Astrocyte (in vitro differentiated cells and primary cell): Measurements from ENCODE around the gene RAB31. TPM values are rescaled to one million over a fixed set of nuclear protein-coding genes. Genes with fewer than 3 reads are reported as not detected.

Experiments used
- DNase-seq: peaks from one replicate; pipeline ENCODE4 v3.0.0-alpha.2; 2010; ENCODE audit warnings: low read depth
- FAIRE-seq: peaks from 2 replicates; lab custom pipeline; 2011; peaks lifted over from hg19 to GRCh38; lab: Jason Lieb, UNC
- H2AFZ ChIP-seq: 2 replicates; pipeline ENCODE4 v1.6.0; 2012; ENCODE audit warnings: low read depth, low read length, inconsistent platforms
- H3K27ac ChIP-seq: 2 replicates; pipeline ENCODE4 v1.5.1; 2011; ENCODE audit warnings: low read depth, low read length, inconsistent platforms
- H3K27me3 ChIP-seq: 2 replicates; pipeline ENCODE4 v1.6.0; 2011; ENCODE audit warnings: low read length, inconsistent platforms; ENCODE audit not compliant: insufficient read depth
- H3K36me3 ChIP-seq: 2 replicates; pipeline ENCODE4 v1.5.1; 2011; ENCODE audit warnings: low read length, inconsistent platforms; ENCODE audit not compliant: insufficient read depth
- H3K4me1 ChIP-seq: 2 replicates; pipeline ENCODE4 v1.5.1; 2011; ENCODE audit warnings: low read length, inconsistent platforms; ENCODE audit not compliant: insufficient read depth
- H3K4me2 ChIP-seq: 2 replicates; pipeline ENCODE4 v1.6.0; 2012; ENCODE audit warnings: low read length, inconsistent platforms
- H3K4me3 ChIP-seq: 2 replicates; pipeline ENCODE4 v1.5.1; 2011; ENCODE audit warnings: low read depth, mild to moderate bottlenecking, low read length, inconsistent platforms; ENCODE audit not compliant: insufficient read depth
- H3K79me2 ChIP-seq: 2 replicates; pipeline ENCODE4 v1.6.0; 2012; ENCODE audit warnings: mild to moderate bottlenecking, low read length, inconsistent platforms; ENCODE audit not compliant: insufficient read depth
- H3K9ac ChIP-seq: 2 replicates; pipeline ENCODE4 v1.6.0; 2012; ENCODE audit warnings: mild to moderate bottlenecking, low read length, inconsistent platforms
- H3K9me3 ChIP-seq: 2 replicates; pipeline ENCODE4 v1.5.1; 2012; ENCODE audit warnings: low read depth, mild to moderate bottlenecking, low read length, inconsistent platforms; ENCODE audit not compliant: insufficient read depth
- H4K20me1 ChIP-seq: 2 replicates; pipeline ENCODE4 v1.6.0; 2012; ENCODE audit warnings: low read length, inconsistent platforms; ENCODE audit not compliant: insufficient read depth
- H3K27ac Mint-ChIP-seq: one replicate; pipeline ENCODE4 v1.8.0; 2021; ENCODE audit warnings: mild to moderate bottlenecking, mixed read lengths; ENCODE audit not compliant: unreplicated experiment
- H3K27me3 Mint-ChIP-seq: one replicate; pipeline ENCODE4 v1.8.0; 2021; ENCODE audit warnings: low read depth, mixed read lengths; ENCODE audit not compliant: unreplicated experiment
- H3K36me3 Mint-ChIP-seq: one replicate; pipeline ENCODE4 v1.8.0; 2021; ENCODE audit warnings: low read depth, mixed read lengths; ENCODE audit not compliant: unreplicated experiment
- H3K4me1 Mint-ChIP-seq: one replicate; pipeline ENCODE4 v1.8.0; 2021; ENCODE audit warnings: low read depth, mixed read lengths; ENCODE audit not compliant: unreplicated experiment
- H3K4me3 Mint-ChIP-seq: one replicate; pipeline ENCODE4 v1.8.0; 2021; ENCODE audit warnings: mild to moderate bottlenecking, moderate library complexity, mixed read lengths; ENCODE audit not compliant: unreplicated experiment
- H3K9me3 Mint-ChIP-seq: one replicate; pipeline ENCODE4 v1.8.0; 2021; ENCODE audit warnings: mild to moderate bottlenecking, mixed read lengths; ENCODE audit not compliant: unreplicated experiment
- CTCF ChIP-seq: IDR thresholded peaks from 2 replicates; pipeline ENCODE4 v1.5.1; 2011; ENCODE audit warnings: low read depth, mild to moderate bottlenecking, inconsistent platforms, low read length, moderate library complexity; ENCODE audit not compliant: insufficient read depth
- EZH2 ChIP-seq: IDR thresholded peaks from 2 replicates; pipeline ENCODE4 v1.6.1; 2012; ENCODE audit warnings: mild to moderate bottlenecking, low read length, inconsistent platforms; ENCODE audit not compliant: insufficient read depth
- total RNA-seq: library from RNA; stranded (reverse); gene quantifications from 2 replicates; pipeline ENCODE4 v1.2.1, GENCODE V29; 2021

Gene RAB31
- total RNA-seq, 1 donor from 2014 or later = 100 TPM

- FAIRE-seq = no peak
- Histone ChIP-seq H4K20me1 (no peaks in the 10 kb centered on the region), H3K4me1 (no peaks in the 10 kb centered on the region), H3K4me2 (no peak overlapping the region), H3K36me3 (no peaks in the 10 kb centered on the region), H3K27me3 (no peaks in the 10 kb centered on the region), H3K27ac (no peak overlapping the region), H3K79me2 (no peaks in the 10 kb centered on the region), H2AFZ (no peak overlapping the region), H3K9me3 (no peaks in the 10 kb centered on the region), H3K4me3 (no peak overlapping the region), H3K9ac (no peak overlapping the region)
- no peak for TF ChIP-seq EZH2
- TF ChIP-seq CTCF = no peak
- Mint-ChIP-seq H3K27me3 (no peaks in the 10 kb centered on the region), H3K36me3 (no peaks in the 10 kb centered on the region), H3K4me3 (no peak overlapping the region), H3K27ac (no peak overlapping the region), H3K4me1 (peaks cover 10% of the 10 kb centered on the region), H3K9me3 (no peaks in the 10 kb centered on the region)
- no peak for DNase-seq
Observed at GRCh38 chr18:9902832-9903231, 194.7 kb downstream of the RAB31 start.

DNA sequence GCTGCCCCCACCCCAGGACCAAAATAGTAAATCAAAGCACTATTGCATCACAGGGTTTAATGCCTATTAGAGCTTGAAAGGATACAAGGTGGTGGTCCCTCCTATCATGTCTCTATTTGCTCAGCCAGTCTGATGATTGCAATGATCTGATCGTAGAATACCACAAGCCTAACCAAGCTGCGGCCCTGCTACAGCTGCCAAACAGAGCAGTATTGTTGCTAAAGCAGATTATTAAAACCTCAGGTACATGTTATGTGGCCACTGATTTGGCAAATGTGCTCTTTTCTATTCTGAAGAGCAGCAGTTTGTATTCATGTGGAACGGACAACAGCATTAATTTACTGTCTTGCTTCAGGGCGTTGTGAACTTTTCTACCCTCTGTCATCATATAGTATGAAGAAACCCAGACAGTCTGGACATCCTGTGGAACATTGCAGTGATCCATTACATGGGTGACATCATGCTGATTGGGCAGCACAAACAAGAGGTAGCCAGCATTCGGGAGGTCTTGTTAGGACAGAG lies 197.4 kb downstream of the RAB31 start:
- no peak overlapping the region for H3K27ac ChIP-seq
- H4K20me1 ChIP-seq = no peaks in the 10 kb centered on the region
- FAIRE-seq (no peak), DNase-seq (no peak)
- H3K4me3 ChIP-seq = no peak overlapping the region
- Mint-ChIP-seq H3K4me1 (peaks cover 1% of the 10 kb centered on the region), H3K27me3 (no peaks in the 10 kb centered on the region), H3K9me3 (no peaks in the 10 kb centered on the region), H3K27ac (no peak overlapping the region), H3K36me3 (no peaks in the 10 kb centered on the region), H3K4me3 (no peak overlapping the region)
- no peaks in the 10 kb centered on the region for H3K9me3 ChIP-seq
- no peaks in the 10 kb centered on the region for H3K79me2 ChIP-seq
- H3K4me1 ChIP-seq = no peaks in the 10 kb centered on the region
- H3K27me3 ChIP-seq = no peaks in the 10 kb centered on the region
- no peak overlapping the region for H2AFZ ChIP-seq
- no peak overlapping the region for H3K4me2 ChIP-seq
- H3K36me3 ChIP-seq = no peaks in the 10 kb centered on the region
- H3K9ac ChIP-seq = no peak overlapping the region
- TF ChIP-seq EZH2 (no peak), CTCF (no peak)

- H4K20me1 ChIP-seq = no peaks in the 10 kb centered on the region
- no peak for TF ChIP-seq EZH2
- no peak for TF ChIP-seq CTCF
- H2AFZ ChIP-seq = no peak overlapping the region
- Mint-ChIP-seq H3K4me3 (no peak overlapping the region), H3K36me3 (no peaks in the 10 kb centered on the region), H3K27ac (no peak overlapping the region), H3K9me3 (no peaks in the 10 kb centered on the region), H3K4me1 (no peaks in the 10 kb centered on the region), H3K27me3 (no peaks in the 10 kb centered on the region)
- H3K9ac ChIP-seq = no peak overlapping the region
- H3K4me1 ChIP-seq = no peaks in the 10 kb centered on the region
- H3K27me3 ChIP-seq = no peaks in the 10 kb centered on the region
- H3K4me3 ChIP-seq = no peak overlapping the region
- H3K4me2 ChIP-seq = no peak overlapping the region
- DNase-seq (no peak), FAIRE-seq (no peak)
- H3K9me3 ChIP-seq = no peaks in the 10 kb centered on the region
- no peaks in the 10 kb centered on the region for H3K79me2 ChIP-seq
- H3K36me3 ChIP-seq = no peaks in the 10 kb centered on the region
- no peak overlapping the region for H3K27ac ChIP-seq
Observed at GRCh38 chr18:9906481-9906880, 198.4 kb downstream of the RAB31 start.
